GM18870 (cell line): Measurements from ENCODE around the gene B4GALT4.
"Not testable (repeated sequence)": the region's sequence is repeated elsewhere in the genome, so short reads cannot be mapped to it uniquely, and the experiment has no call there.

Experiments used
- ATAC-seq: cut with Tn5 transposase; IDR thresholded peaks from one replicate; pipeline ENCODE4 v1.9.1; 2021; ENCODE audit warnings: moderate library complexity; ENCODE audit not compliant: unreplicated experiment

The B4GALT4 gene

GRCh38 chr3:119240591-119241434, at the start of gene B4GALT4:
Gene B4GALT4 (minus strand): TSS chr3:119240878. CDS start chr3:119230099, 10,779 bp downstream.
- peak; percentile 60 for ATAC-seq

GRCh38 chr3:119289404-119289770, 48.7 kb upstream of the B4GALT4 start:
- no peak for ATAC-seq

GRCh38 chr3:119288669-119289403, 48.2 kb upstream of the B4GALT4 start:
- ATAC-seq, result no peak

- no peak for ATAC-seq
Measured at GRCh38 chr3:119279584-119280243, 39.0 kb upstream of the B4GALT4 start.

GRCh38 chr3:119279101-119279554, 38.5 kb upstream of the B4GALT4 start:
- ATAC-seq, result no peak

- no peak for ATAC-seq
Measured at GRCh38 chr3:119276680-119277079, 36.0 kb upstream of the B4GALT4 start.

GRCh38 chr3:119270212-119270611, 29.5 kb upstream of the B4GALT4 start:
- not testable (repeated sequence) for ATAC-seq

GRCh38 chr3:119261055-119261454, 20.4 kb upstream of the B4GALT4 start:
- no peak for ATAC-seq

- no peak for ATAC-seq
Measured at GRCh38 chr3:119259821-119260220, 19.1 kb upstream of the B4GALT4 start.

- peak; percentile 83 for ATAC-seq
Measured at GRCh38 chr3:119258915-119259314, 18.2 kb upstream of the B4GALT4 start.

GRCh38 chr3:119257654-119258410, 17.2 kb upstream of the B4GALT4 start:
- ATAC-seq, result peak; percentile 57

- ATAC-seq, result no peak
Measured at GRCh38 chr3:119257111-119257510, 16.4 kb upstream of the B4GALT4 start.

GRCh38 chr3:119255214-119255613, 14.5 kb upstream of the B4GALT4 start:
- ATAC-seq, result no peak

GRCh38 chr3:119245778-119246177, 5.1 kb upstream of the B4GALT4 start:
- no peak for ATAC-seq

GRCh38 chr3:119243712-119244111, 3.0 kb upstream of the B4GALT4 start:
- no peak for ATAC-seq

- ATAC-seq, result not testable (repeated sequence)
Measured at GRCh38 chr3:119243058-119243529, 2.4 kb upstream of the B4GALT4 start.

GRCh38 chr3:119242387-119243057, 1.8 kb upstream of the B4GALT4 start:
- ATAC-seq, result not testable (repeated sequence)

GRCh38 chr3:119240101-119240590, 532 bp downstream of the B4GALT4 start:
- peak; percentile 12 for ATAC-seq

- ATAC-seq, result no peak
Measured at GRCh38 chr3:119239206-119239820, 1.4 kb downstream of the B4GALT4 start.
